GM19035 (cell line): ENCODE data around the gene STAT2.
"Not testable (repeated sequence)": the region's sequence is repeated elsewhere in the genome, so short reads cannot be mapped to it uniquely, and the experiment has no call there.

Source experiments
- ATAC-seq: cut with Tn5 transposase; IDR thresholded peaks from one replicate; pipeline ENCODE4 v1.9.1; 2021; ENCODE audit not compliant: unreplicated experiment

STAT2 gene

GRCh38 chr12:56359851-56360767, at the start of gene STAT2:
TSS of gene STAT2 (minus strand) at chr12:56360107. CDS start at chr12:56356571, 3,536 bp downstream.
- ATAC-seq, result peak; percentile 96

- ATAC-seq, result no peak
Measured at GRCh38 chr12:56408799-56409417, 49.0 kb upstream of the STAT2 start.

GRCh38 chr12:56404227-56404626, 44.3 kb upstream of the STAT2 start:
- not testable (repeated sequence) for ATAC-seq

- not testable (repeated sequence) for ATAC-seq
Measured at GRCh38 chr12:56401612-56402011, 41.7 kb upstream of the STAT2 start.

GRCh38 chr12:56401125-56401524, 41.2 kb upstream of the STAT2 start:
- not testable (repeated sequence) for ATAC-seq

- not testable (repeated sequence) for ATAC-seq
Measured at GRCh38 chr12:56399466-56399865, 39.6 kb upstream of the STAT2 start.

GRCh38 chr12:56398324-56398723, 38.4 kb upstream of the STAT2 start:
- no peak for ATAC-seq

GRCh38 chr12:56392331-56392730, 32.4 kb upstream of the STAT2 start:
- no peak for ATAC-seq

- no peak for ATAC-seq
Measured at GRCh38 chr12:56391721-56392120, 31.8 kb upstream of the STAT2 start.

GRCh38 chr12:56389412-56389811, 29.5 kb upstream of the STAT2 start:
- ATAC-seq, result no peak

- ATAC-seq, result no peak
Measured at GRCh38 chr12:56387152-56387736, 27.3 kb upstream of the STAT2 start.

- no peak for ATAC-seq
Measured at GRCh38 chr12:56385873-56386272, 26.0 kb upstream of the STAT2 start.

- no peak for ATAC-seq
Measured at GRCh38 chr12:56382611-56383010, 22.7 kb upstream of the STAT2 start.

- no peak for ATAC-seq
Measured at GRCh38 chr12:56377989-56378316, 18.0 kb upstream of the STAT2 start.

GRCh38 chr12:56377310-56377988, 17.5 kb upstream of the STAT2 start:
- ATAC-seq, result no peak

GRCh38 chr12:56375598-56376434, 15.9 kb upstream of the STAT2 start:
- ATAC-seq, result peak; percentile 56

GRCh38 chr12:56374726-56375597, 15.1 kb upstream of the STAT2 start:
- peak; percentile 36 for ATAC-seq

- ATAC-seq, result no peak
Measured at GRCh38 chr12:56373515-56373914, 13.6 kb upstream of the STAT2 start.

- no peak for ATAC-seq
Measured at GRCh38 chr12:56366948-56367347, 7.0 kb upstream of the STAT2 start.
